ENCODE data around the gene FLNB. TPM values are rescaled to one million over a fixed set of nuclear protein-coding genes. Genes with fewer than 3 reads are reported as not detected.

FLNB gene
- total RNA-seq, 1 experiment from 2014 or later, result 83.4 TPM

DNA sequence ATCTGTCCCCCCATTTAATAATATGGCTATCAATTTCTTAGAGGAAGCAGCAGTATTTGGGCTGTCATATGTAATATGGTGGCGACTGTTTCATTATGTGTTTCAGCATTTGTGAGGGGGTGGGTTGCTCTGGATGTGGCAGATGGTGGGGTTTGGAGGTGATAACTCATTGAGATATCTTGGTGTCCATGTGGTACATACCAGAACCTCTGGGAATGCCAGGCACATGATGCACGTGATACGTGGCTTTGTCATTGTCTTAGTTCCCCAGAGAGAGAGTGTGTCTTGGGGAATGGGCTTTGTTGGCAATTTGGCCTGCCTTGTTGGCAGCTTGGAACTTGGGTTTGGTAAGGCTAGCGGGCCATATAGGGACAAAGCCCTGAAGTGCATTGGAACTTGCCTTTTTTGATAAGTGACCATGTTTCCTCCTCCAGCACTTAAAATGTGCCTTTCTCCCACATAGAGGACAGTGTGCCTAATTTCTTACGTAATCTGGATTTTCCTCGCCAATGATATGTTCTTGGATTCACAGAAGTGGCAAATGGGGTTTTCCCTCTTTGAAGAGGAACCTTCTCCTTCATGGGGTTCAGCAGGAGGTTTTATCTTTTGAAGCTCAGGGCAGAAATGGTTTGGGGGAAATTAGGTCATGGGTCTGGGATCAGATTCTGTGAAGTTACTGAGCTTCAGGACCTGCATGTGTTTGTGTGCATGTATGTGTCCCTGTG is 123.0 kb downstream of the FLNB start:
- H3T11ph ChIP-seq (ENCODE audit: low read length), result no peak overlapping the region
- H3K79me1 ChIP-seq (ENCODE audit: insufficient read depth, low read depth, low read length, poor library complexity, severe bottlenecking), result no peaks in the 10 kb centered on the region
- H2BK120ac ChIP-seq (ENCODE audit: low read depth, low read length, poor library complexity, severe bottlenecking), result no peak overlapping the region
- no peak overlapping the region for H3K14ac ChIP-seq (ENCODE audit: insufficient read depth, low read length)
- DNase-seq, result no peak
- no peak overlapping the region for H2BK15ac ChIP-seq (ENCODE audit: low read depth, low read length)
- no peaks in the 10 kb centered on the region for H3K23me2 ChIP-seq (ENCODE audit: insufficient read length, low read depth, low read length, poor library complexity, severe bottlenecking)
- H3K4me2 ChIP-seq (ENCODE audit: insufficient read depth, insufficient read length, low read length), result no peak overlapping the region
- Mint-ChIP-seq H3K27me3 (ENCODE audit: low read depth) (no peaks in the 10 kb centered on the region), H3K36me3 (ENCODE audit: insufficient read depth in 1 of 3, low read depth in 3 of 3) (peaks cover 38 to 68% (median 66%) of the 10 kb centered on the region in 3 experiments; a peak in 6 of 7 replicates), H3K9me3 (no peaks in the 10 kb centered on the region), H3K4me1 (no peaks in the 10 kb centered on the region), H3K27ac (0 out of 7 replicates have a peak overlapping the region, but pooled peaks of 1 of the 3 experiments have one; percentile 22), H3K4me3 (no peak overlapping the region)
- no peak overlapping the region for H3K9ac ChIP-seq (ENCODE audit: extremely low read depth, insufficient read length, low read length)
- H4K8ac ChIP-seq (replicated peaks; ENCODE audit: insufficient read length, low read depth, low read length), result no peak overlapping the region
- H2BK5ac ChIP-seq (ENCODE audit: insufficient read length, low read length), result no peak overlapping the region
- no peaks in the 10 kb centered on the region for H3K27me3 ChIP-seq (ENCODE audit: insufficient read depth, low read length)
- no peak for TF ChIP-seq CTCF (conservative IDR thresholded peaks at IDR 0.05)
- H3K27ac ChIP-seq (ENCODE audit: insufficient read length, low read depth, low read length), result no peak overlapping the region
- H3K18ac ChIP-seq (ENCODE audit: insufficient read length, low read depth, low read length), result no peak overlapping the region
- no CpG with 5 or more reads among the region's 6 CpGs for WGBS (ENCODE audit: extremely low coverage, insufficient read length, low lambda C conversion rate)
- H2AK5ac ChIP-seq (ENCODE audit: insufficient read length, low read length), result no peak overlapping the region
- H3K56ac ChIP-seq (ENCODE audit: insufficient read length, low read depth, low read length), result no peak overlapping the region
- H4K20me1 ChIP-seq (ENCODE audit: control insufficient read depth, insufficient read depth, insufficient read length), result no peaks in the 10 kb centered on the region
- H3K23ac ChIP-seq (ENCODE audit: insufficient read length, low read depth, low read length), result no peak overlapping the region
- no peaks in the 10 kb centered on the region for H3K4me1 ChIP-seq (ENCODE audit: insufficient read depth, low read length)
- no peak overlapping the region for H3K4ac ChIP-seq (ENCODE audit: low read depth, low read length)
- H2AFZ ChIP-seq (ENCODE audit: low read length), result no peak overlapping the region
- no peaks in the 10 kb centered on the region for H3K9me3 ChIP-seq (ENCODE audit: control insufficient read depth, low read depth, low read length)
- H4K91ac ChIP-seq (ENCODE audit: insufficient read length, low read depth, low read length), result no peak overlapping the region
- no peak overlapping the region for H2BK12ac ChIP-seq (ENCODE audit: insufficient read length, low read depth, low read length)
- no peak overlapping the region for H4K5ac ChIP-seq (ENCODE audit: insufficient read length, low read depth, low read length)
- no peak overlapping the region for H2BK20ac ChIP-seq (ENCODE audit: low read depth, low read length, poor library complexity, severe bottlenecking)
- H3K79me2 ChIP-seq (ENCODE audit: insufficient read depth, low read length), result no peaks in the 10 kb centered on the region

Data from H9 (cell line).